Measurements from ENCODE around the gene FNBP1L.

DNA sequence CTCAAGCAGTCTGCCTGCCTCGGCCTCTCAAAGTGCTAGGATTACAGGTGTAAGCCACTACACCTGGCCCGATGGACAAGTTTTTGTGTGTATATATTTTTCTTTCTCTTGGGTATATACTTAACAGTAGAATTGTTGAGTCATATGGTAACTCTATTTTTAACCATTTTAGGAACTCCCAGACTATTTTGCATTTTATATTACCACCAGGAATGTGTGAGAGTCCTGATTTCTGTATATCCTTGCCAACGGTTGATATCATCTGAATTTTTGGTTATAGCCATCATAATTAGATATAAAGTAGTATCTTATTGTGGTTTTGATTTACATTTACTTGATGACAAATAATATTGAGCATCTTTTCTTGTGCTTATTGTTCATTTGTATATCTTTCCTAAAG, 20.7 kb downstream of the FNBP1L start:
- TF ChIP-seq, protein P1, sequence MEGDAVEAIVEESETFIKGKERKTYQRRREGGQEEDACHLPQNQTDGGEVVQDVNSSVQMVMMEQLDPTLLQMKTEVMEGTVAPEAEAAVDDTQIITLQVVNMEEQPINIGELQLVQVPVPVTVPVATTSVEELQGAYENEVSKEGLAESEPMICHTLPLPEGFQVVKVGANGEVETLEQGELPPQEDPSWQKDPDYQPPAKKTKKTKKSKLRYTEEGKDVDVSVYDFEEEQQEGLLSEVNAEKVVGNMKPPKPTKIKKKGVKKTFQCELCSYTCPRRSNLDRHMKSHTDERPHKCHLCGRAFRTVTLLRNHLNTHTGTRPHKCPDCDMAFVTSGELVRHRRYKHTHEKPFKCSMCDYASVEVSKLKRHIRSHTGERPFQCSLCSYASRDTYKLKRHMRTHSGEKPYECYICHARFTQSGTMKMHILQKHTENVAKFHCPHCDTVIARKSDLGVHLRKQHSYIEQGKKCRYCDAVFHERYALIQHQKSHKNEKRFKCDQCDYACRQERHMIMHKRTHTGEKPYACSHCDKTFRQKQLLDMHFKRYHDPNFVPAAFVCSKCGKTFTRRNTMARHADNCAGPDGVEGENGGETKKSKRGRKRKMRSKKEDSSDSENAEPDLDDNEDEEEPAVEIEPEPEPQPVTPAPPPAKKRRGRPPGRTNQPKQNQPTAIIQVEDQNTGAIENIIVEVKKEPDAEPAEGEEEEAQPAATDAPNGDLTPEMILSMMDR (IDR thresholded peaks at IDR 0.05; ENCODE audit: low read length) = no peak
- no peak for TF ChIP-seq EZH2 (optimal IDR thresholded peaks at IDR 0.05; ENCODE audit: low read depth, low read length)

Data from MM.1S (cell line).